NCI-H128 (cell line): ENCODE measurements around the gene CPZ.

Experiments used
- DNase-seq: peaks from one replicate; lab custom pipeline; 2025; ENCODE audit not compliant: unreplicated experiment; lab: John Stamatoyannopoulos, UW

CPZ gene

GRCh38 chr4:8579526-8580320, 12.8 kb upstream of the CPZ start:
- DNase-seq = no peak

DNA sequence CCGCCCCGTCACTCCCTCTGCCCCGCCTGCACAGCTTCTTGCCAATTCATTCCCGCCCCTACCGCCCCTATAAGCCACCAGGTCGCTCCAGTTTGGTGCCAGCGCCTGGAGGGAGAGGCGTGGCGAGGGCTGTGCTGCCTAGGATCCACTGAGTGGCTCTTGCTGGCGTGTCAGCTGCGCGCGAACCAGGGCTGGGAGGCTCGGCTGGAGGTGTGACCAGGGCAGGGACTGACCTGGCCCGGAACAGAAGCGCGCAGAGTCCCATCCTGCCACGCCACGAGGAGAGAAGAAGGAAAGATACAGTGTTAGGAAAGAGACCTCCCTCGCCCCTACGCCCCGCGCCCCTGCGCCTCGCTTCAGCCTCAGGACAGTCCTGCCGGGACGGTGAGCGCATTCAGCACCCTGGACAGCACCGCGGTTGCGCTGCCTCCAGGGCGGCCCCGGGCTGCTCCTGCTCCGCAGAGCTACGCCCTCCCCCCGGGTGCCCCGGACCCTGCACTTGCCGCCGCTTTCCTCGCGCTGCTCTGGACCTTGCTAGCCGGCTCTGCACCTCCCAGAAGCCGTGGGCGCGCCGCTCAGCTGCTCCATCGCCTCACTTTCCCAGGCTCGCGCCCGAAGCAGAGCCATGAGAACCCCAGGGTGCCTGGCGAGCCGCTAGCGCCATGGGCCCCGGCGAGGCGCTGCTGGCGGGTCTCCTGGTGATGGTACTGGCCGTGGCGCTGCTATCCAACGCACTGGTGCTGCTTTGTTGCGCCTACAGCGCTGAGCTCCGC, 12.1 kb upstream of the CPZ start, which contains the start of gene GPR78:
GPR78 (plus strand) TSS at position 72 of the 773 bp plus-strand sequence; CDS start at position 663, 591 bp downstream.
- no peak for DNase-seq

GRCh38 chr4:8581094-8581861, 11.3 kb upstream of the CPZ start:
- no peak for DNase-seq

DNA sequence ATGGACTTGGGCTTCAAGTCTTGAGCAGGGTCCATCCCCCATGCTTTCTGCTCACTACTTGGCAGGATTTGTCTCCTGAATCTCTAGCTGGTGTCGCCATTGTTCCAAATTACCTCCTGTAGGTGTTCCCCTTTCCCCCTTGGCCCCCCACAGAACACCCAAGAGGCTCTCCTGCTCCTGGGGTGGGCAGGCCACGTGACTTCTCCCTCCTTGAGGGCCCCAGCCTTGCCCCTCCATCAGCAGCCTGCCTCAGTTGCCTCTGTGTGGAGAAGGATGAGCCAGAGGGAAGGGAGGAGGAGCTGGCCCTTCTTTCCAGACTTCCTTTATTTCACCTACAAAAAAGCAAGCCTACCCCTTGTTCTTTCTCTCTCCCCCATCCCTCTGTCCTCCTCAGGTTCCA, 10.5 kb upstream of the CPZ start:
- no peak for DNase-seq

- no peak for DNase-seq
Measured at GRCh38 chr4:8582436-8582835, 10.1 kb upstream of the CPZ start.

- DNase-seq = no peak
Measured at GRCh38 chr4:8582941-8583654, 9.5 kb upstream of the CPZ start.

- no peak for DNase-seq
Measured at GRCh38 chr4:8583655-8584025, 8.9 kb upstream of the CPZ start.

DNA sequence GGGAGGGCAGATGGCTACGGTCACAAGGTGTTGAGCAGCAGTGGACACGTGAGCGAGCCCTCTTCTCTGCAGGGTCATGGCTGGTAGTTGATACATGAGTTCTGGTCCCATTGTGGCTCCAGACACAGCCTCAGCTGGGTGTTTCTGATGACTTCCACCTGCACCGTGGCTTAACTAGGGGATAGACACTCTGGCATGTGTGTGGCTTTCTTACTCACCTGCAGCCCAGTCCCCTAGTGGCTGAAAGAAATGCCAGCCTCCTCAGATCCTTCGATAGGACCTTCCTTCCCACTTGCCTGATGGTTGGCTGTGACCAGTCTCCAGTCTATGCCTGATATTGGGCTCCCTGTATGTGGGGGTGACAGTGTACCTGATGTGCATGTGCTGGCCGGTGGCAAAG, 7.4 kb upstream of the CPZ start:
- no peak for DNase-seq

GRCh38 chr4:8585721-8586212, 6.8 kb upstream of the CPZ start:
- no peak for DNase-seq

DNA sequence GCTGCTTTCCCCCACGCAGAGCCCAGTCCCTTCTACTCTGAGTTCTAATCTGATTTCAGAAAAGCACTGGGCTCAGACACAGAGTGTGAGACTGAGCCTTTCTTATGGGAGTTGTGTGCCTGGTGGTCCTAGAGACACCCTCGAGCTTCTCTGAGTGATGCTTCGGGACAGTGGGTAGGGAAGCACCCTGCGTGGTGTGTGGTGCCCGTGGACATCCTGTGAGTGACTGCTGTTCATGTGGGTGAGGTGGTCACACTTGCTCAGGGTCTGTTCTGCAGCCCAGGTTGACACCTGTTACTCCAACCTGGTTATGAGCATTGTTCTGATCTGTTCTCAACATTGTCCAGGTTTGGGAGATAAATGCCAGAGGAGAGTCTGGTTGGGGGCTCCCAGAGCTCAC, 6.3 kb upstream of the CPZ start:
- DNase-seq = no peak

GRCh38 chr4:8586671-8587468, 5.7 kb upstream of the CPZ start:
- DNase-seq = no peak

- no peak for DNase-seq
Measured at GRCh38 chr4:8587469-8588195, 4.9 kb upstream of the CPZ start.

- DNase-seq = no peak
Measured at GRCh38 chr4:8588196-8588470, 4.4 kb upstream of the CPZ start.

DNA sequence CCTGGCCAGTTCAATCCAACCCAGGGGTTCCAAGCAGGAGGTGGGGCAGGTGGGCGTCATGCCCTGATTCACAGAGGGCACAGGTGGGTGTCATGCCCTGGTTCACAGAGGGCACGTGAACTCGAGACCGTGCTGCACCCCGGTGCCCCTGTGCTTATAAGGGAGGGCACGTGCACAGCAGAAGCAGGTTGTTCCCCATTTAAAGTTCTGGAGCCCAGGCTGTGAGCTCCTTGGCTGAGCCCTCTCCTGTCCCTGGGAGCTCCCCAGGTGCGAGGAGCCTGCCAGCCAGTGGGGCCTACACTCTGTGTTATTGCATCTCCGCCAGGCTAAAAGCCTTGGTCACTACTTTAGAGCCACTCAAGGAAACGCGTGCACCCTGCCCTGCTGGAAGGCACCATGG, 3.2 kb upstream of the CPZ start:
- DNase-seq = no peak

DNA sequence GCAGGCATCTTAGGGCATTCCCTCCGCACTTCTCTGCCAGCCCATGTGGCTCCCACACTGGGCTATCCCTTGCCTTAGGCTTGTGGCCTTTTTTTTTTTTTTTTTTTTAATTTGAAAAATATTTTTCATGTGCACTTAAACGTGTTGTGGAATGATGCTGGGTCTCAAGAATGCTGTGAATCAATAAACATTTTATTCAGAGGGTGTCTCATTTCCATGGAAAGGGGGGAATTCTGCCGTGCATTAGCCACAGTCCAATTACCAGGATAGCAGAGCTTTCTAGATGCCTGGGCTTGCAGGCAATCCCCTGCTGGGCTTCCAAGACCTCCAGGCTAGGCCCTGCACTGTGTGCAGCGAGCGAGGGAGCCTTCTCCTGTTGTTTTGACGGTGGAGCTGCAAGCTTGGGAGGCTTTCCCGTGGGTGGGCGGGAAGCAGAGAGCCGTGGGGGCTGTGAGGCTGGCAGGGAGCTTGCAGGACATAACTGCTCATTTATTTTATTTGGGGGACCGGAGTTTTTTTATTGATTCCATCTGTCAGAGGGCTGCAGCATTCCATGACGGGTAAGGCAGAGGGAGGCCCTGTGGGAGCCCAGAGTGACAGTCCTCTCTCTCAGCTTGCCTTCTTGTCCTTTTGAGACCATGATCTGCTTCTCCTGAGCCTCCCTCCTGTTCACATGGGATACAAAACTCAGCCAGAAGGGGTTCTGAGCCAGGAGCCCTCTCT, 2.6 kb upstream of the CPZ start:
- no peak for DNase-seq

- DNase-seq = no peak
Measured at GRCh38 chr4:8590546-8590880, 2.1 kb upstream of the CPZ start.

GRCh38 chr4:8591114-8591513, 1.5 kb upstream of the CPZ start:
- no peak for DNase-seq

DNA sequence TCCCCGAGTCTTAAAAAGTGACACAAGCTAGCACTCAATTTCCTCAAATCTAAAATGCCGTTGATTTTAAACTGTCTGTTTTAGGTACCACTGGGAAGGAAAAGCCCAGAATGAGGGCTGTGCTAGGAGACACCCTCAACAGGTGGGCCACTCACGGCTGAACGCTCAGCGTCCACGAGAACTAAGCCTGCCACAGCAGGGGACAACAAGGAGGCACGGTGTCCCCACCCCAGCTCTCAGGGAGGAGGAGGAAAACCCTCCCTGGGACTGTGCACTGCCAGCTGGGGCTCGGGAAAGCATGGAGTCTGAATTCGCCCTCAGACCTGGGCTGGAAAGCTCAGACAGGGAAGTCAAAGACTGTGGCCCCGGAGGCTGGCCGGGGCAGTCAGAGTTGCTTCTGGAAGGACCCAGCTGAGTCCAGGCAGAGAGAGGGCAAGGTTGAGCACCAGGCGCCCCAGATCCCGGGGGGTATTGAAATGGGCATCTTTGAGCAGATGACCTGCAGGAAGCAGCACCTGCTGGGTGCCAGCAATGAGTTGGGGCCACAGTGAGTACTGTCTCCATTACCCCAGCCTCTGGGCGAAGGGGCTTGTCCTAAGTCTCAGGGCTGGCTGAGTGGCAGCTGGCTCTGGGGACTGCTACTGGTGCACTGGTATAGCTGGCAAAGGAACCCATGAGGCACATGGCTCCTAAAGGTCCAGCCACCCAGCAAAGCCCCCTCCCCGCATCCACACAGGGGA, 769 bp upstream of the CPZ start:
- DNase-seq = no peak
